Ishikawa (cell line): ENCODE results near the gene HDAC8.

Source experiments
- CEBPB ChIP-seq: IDR thresholded peaks from 2 replicates; pipeline ENCODE4 v1.6.1; 2012
- CREB1 ChIP-seq: IDR thresholded peaks from 2 replicates; pipeline ENCODE4 v1.6.1; 2012; ENCODE audit warnings: low read depth
- EGR1 ChIP-seq: IDR thresholded peaks from 2 replicates; pipeline ENCODE4 v1.6.1; 2012
- EP300 ChIP-seq: IDR thresholded peaks from 2 replicates; pipeline ENCODE4 v1.6.1; 2012; ENCODE audit warnings: borderline replicate concordance
- FOXM1 ChIP-seq: IDR thresholded peaks from 2 replicates; pipeline ENCODE4 v1.6.1; 2012; ENCODE audit warnings: low read depth, borderline replicate concordance
- NFIC ChIP-seq: IDR thresholded peaks from 2 replicates; pipeline ENCODE4 v1.6.1; 2012
- RAD21 ChIP-seq: IDR thresholded peaks from 2 replicates; pipeline ENCODE4 v1.6.1; 2012; ENCODE audit warnings: low read depth
- TAF1 ChIP-seq: IDR thresholded peaks from 2 replicates; pipeline ENCODE4 v1.6.1; 2012; ENCODE audit warnings: low read depth, mild to moderate bottlenecking
- TCF12 ChIP-seq: IDR thresholded peaks from 2 replicates; pipeline ENCODE4 v1.6.1; 2012; ENCODE audit warnings: low read depth
- TEAD4 ChIP-seq: IDR thresholded peaks from 2 replicates; pipeline ENCODE4 v1.6.1; 2012
- YY1 ChIP-seq: IDR thresholded peaks from 2 replicates; pipeline ENCODE4 v1.6.1; 2012; ENCODE audit warnings: low read depth
- ZBTB7A ChIP-seq: IDR thresholded peaks from 2 replicates; pipeline ENCODE4 v1.6.1; 2012; ENCODE audit warnings: low read depth
- TF ChIP-seq, protein P1 (sequence below): IDR thresholded peaks from 2 replicates; pipeline ENCODE4 v1.6.1; 2012
- TF ChIP-seq, protein P2 (sequence below): IDR thresholded peaks from 2 replicates; pipeline ENCODE4 v1.6.1; 2012; ENCODE audit warnings: low read depth, mild to moderate bottlenecking
- TF ChIP-seq, protein P3 (sequence below): IDR thresholded peaks from 2 replicates; pipeline ENCODE4 v1.6.1; 2012

HDAC8 gene

DNA sequence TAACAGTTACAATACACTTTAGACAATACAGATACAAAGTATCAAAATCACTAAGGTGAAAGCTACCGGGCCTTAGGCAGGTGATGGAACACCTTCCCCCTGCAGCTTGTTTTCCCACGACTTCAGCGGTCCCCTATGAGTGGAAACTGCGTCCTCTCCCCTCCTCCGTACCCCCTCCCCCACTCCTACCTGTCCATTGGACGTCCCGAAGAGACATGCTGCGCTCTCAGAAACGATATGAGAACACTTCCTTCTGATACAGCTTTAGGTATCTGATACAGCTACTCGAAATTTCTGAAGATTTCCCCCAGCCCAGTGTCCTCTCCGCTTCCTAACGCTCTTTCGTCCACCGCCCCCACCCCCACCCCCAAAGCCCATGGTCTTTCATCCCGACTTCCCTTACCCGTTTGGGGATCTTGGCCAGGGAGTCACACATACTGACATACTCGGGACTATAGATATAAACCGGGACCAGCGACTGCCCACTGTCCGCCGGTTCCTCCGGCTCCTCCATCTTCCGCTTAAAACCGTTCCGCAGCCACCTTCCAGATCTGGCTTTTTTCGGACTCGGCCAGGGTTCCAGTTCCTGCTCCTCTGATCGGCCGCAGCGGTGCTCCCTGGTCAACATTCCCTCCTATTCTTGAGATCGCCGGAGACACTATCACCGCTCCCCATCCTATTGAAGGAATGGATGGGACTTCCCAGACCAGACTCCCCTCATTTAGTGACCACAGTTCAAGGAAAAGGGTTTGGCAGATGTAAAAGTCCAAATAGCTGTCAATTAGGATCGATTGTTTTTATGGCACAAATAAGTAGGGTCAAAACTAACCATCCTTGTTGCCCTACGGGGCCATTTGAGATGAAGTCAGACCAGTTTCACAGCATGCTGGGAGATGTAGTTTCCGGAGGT lies at the start of gene HDAC8:
Gene HDAC8, minus strand, starts transcription at position 596 of the 910 bp plus-strand sequence. Its CDS starts 82 bp downstream, at position 514.
- no peak for TF ChIP-seq EP300
- TF ChIP-seq CREB1: 0 out of 2 replicates have a peak, but pooled peaks have one; percentile 7
- TF ChIP-seq NFIC: 0 out of 2 replicates have a peak, but pooled peaks have one; percentile 8
- TF ChIP-seq TCF12: peak; percentile 35; the same call in 1 of the 2 replicates

- TF ChIP-seq, protein P1, sequence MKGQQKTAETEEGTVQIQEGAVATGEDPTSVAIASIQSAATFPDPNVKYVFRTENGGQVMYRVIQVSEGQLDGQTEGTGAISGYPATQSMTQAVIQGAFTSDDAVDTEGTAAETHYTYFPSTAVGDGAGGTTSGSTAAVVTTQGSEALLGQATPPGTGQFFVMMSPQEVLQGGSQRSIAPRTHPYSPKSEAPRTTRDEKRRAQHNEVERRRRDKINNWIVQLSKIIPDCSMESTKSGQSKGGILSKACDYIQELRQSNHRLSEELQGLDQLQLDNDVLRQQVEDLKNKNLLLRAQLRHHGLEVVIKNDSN: no peak
- TF ChIP-seq, protein P2, sequence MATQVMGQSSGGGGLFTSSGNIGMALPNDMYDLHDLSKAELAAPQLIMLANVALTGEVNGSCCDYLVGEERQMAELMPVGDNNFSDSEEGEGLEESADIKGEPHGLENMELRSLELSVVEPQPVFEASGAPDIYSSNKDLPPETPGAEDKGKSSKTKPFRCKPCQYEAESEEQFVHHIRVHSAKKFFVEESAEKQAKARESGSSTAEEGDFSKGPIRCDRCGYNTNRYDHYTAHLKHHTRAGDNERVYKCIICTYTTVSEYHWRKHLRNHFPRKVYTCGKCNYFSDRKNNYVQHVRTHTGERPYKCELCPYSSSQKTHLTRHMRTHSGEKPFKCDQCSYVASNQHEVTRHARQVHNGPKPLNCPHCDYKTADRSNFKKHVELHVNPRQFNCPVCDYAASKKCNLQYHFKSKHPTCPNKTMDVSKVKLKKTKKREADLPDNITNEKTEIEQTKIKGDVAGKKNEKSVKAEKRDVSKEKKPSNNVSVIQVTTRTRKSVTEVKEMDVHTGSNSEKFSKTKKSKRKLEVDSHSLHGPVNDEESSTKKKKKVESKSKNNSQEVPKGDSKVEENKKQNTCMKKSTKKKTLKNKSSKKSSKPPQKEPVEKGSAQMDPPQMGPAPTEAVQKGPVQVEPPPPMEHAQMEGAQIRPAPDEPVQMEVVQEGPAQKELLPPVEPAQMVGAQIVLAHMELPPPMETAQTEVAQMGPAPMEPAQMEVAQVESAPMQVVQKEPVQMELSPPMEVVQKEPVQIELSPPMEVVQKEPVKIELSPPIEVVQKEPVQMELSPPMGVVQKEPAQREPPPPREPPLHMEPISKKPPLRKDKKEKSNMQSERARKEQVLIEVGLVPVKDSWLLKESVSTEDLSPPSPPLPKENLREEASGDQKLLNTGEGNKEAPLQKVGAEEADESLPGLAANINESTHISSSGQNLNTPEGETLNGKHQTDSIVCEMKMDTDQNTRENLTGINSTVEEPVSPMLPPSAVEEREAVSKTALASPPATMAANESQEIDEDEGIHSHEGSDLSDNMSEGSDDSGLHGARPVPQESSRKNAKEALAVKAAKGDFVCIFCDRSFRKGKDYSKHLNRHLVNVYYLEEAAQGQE: no peak
- TF ChIP-seq TAF1 (no peak), EGR1 (no peak), EP300 (no peak), RAD21 (no peak), TEAD4 (no peak), TCF12 (no peak), YY1 (no peak), ZBTB7A (no peak), NFIC (no peak), CREB1 (no peak)
- TF ChIP-seq, protein P3, sequence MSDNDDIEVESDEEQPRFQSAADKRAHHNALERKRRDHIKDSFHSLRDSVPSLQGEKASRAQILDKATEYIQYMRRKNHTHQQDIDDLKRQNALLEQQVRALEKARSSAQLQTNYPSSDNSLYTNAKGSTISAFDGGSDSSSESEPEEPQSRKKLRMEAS: no peak
Observed at GRCh38 chrX:72621625-72622485, 49.2 kb upstream of the HDAC8 start.

GRCh38 chrX:72621163-72621562 lies 48.5 kb upstream of the HDAC8 start:
- TF ChIP-seq EP300 (no peak), RAD21 (no peak), NFIC (no peak), EGR1 (no peak), TEAD4 (no peak)
- TF ChIP-seq, protein P2: no peak

GRCh38 chrX:72620550-72621145 lies 48.0 kb upstream of the HDAC8 start:
- TF ChIP-seq CREB1 (no peak), CEBPB (no peak), YY1 (no peak), EGR1 (no peak), TCF12 (no peak), RAD21 (no peak), FOXM1 (no peak), NFIC (no peak), TAF1 (no peak), EP300 (no peak)
- TF ChIP-seq, protein P1: no peak

- TF ChIP-seq, protein P3: no peak
- TF ChIP-seq RAD21 (no peak), FOXM1 (no peak), ZBTB7A (no peak), NFIC (no peak), TAF1 (no peak), CEBPB (no peak), TCF12 (no peak), TEAD4 (no peak), EGR1 (no peak), YY1 (no peak), CREB1 (no peak), EP300 (no peak)
- TF ChIP-seq, protein P2: no peak
- TF ChIP-seq, protein P1: no peak
Observed at GRCh38 chrX:72609313-72609712, 36.7 kb upstream of the HDAC8 start.
